ENCODE results near the gene COL25A1.
"Not testable (repeated sequence)": the region's sequence is repeated elsewhere in the genome, so short reads cannot be mapped to it uniquely, and the experiment has no call there.

The COL25A1 gene

DNA sequence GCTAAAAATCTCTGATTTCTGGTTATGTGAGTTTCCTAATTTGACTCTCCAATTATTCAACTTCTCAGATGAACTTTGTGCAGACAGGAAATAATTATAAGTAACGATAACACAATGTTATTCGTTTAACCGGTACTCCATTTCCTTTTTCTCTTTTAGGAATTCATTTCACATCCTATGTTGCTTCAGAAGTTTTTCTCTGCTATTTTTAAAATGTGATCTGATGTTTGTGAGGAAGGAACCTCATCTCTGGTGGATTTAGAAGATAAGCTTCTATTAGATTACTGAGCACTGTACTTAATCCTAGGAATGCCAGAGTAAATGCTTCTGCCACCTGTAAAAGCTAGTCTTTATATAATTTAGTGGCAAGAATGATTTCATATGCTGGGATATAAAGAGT lies 423.7 kb downstream of the COL25A1 start:
- TF ChIP-seq POLR2A (IDR thresholded peaks at IDR 0.05; ENCODE audit: extremely low read depth, insufficient read length) (no peak), MYC (IDR thresholded peaks at IDR 0.05; ENCODE audit: low read depth, low read length) (no peak)
- TF ChIP-seq, protein P1, sequence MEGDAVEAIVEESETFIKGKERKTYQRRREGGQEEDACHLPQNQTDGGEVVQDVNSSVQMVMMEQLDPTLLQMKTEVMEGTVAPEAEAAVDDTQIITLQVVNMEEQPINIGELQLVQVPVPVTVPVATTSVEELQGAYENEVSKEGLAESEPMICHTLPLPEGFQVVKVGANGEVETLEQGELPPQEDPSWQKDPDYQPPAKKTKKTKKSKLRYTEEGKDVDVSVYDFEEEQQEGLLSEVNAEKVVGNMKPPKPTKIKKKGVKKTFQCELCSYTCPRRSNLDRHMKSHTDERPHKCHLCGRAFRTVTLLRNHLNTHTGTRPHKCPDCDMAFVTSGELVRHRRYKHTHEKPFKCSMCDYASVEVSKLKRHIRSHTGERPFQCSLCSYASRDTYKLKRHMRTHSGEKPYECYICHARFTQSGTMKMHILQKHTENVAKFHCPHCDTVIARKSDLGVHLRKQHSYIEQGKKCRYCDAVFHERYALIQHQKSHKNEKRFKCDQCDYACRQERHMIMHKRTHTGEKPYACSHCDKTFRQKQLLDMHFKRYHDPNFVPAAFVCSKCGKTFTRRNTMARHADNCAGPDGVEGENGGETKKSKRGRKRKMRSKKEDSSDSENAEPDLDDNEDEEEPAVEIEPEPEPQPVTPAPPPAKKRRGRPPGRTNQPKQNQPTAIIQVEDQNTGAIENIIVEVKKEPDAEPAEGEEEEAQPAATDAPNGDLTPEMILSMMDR (IDR thresholded peaks at IDR 0.05; ENCODE audit: low read depth, low read length): no peak
- TF ChIP-seq, protein P2, sequence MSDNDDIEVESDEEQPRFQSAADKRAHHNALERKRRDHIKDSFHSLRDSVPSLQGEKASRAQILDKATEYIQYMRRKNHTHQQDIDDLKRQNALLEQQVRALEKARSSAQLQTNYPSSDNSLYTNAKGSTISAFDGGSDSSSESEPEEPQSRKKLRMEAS (IDR thresholded peaks at IDR 0.05; ENCODE audit: low read depth, low read length): no peak
- no peak for DNase-seq (ENCODE audit: low read depth)
- H3K4me3 ChIP-seq (ENCODE audit: low read depth, low read length): no peak overlapping the region

DNA sequence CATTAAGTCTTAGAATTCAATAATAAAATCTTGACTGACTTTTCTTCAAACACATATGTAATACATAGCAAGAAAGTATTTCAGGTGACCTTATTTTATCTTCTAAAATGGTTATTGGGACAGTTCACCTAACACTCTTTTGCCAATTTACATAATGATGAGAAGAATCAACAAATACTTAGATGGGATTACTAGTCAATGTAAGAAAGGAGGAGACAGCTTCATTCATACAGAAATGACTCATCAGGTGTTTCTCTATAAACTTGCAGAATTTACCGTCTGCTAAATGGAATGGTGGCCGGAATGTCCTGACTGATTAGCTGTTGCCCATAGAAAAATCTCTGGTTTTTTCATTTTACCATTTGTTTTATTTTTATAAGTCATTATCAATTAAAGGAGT lies 424.6 kb downstream of the COL25A1 start:
- no peak for DNase-seq (ENCODE audit: low read depth)
- TF ChIP-seq POLR2A (IDR thresholded peaks at IDR 0.05; ENCODE audit: extremely low read depth, insufficient read length) (no peak), MYC (IDR thresholded peaks at IDR 0.05; ENCODE audit: low read depth, low read length) (no peak)
- TF ChIP-seq, protein P1 (IDR thresholded peaks at IDR 0.05; ENCODE audit: low read depth, low read length): no peak
- TF ChIP-seq, protein P2 (IDR thresholded peaks at IDR 0.05; ENCODE audit: low read depth, low read length): no peak
- no peak overlapping the region for H3K4me3 ChIP-seq (ENCODE audit: low read depth, low read length)

DNA sequence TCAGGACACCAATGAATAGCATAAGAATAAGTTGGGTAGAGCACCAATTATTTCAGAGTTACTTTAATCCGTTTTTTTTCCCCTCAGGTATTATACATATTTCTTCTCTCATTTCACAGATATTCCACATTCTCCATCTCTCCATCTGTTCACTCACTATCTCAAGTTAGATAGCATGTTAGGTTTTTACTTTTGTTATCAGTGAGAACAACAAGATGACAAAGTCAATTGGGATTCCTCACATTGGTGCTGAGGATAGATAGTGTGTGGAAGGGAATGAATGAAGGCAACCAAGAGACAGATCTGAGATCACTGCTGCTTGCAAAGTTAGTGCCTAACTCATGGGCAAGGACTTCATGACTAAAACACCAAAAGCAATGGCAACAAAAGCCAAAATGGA lies 427.7 kb downstream of the COL25A1 start:
- H3K4me3 ChIP-seq (ENCODE audit: low read depth, low read length): no peak overlapping the region
- TF ChIP-seq POLR2A (IDR thresholded peaks at IDR 0.05; ENCODE audit: extremely low read depth, insufficient read length) (no peak), MYC (IDR thresholded peaks at IDR 0.05; ENCODE audit: low read depth, low read length) (no peak)
- TF ChIP-seq, protein P2 (IDR thresholded peaks at IDR 0.05; ENCODE audit: low read depth, low read length): no peak
- TF ChIP-seq, protein P1 (IDR thresholded peaks at IDR 0.05; ENCODE audit: low read depth, low read length): no peak
- DNase-seq (ENCODE audit: low read depth): no peak

DNA sequence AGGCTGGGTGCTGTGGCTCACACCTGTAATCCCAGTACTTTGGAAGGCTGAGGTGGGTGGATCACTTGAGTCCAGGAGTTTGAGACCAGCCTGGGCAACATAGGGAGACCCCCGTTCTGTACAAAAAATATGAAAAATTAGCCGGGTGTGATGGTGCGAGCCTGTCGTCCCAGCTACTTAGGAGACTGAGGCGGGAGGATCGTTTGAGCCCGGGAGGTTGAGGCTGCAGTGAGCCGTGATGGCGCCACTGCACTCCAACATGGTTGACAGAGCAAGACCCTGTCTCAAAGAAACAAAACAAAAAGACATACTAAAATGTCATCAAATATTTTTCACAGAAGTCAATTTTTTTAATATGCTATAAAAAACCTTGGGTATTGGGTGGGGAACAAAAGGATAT lies 432.5 kb downstream of the COL25A1 start:
- DNase-seq (ENCODE audit: low read depth); H3K4me3 ChIP-seq (ENCODE audit: low read depth, low read length): not testable (repeated sequence)

DNA sequence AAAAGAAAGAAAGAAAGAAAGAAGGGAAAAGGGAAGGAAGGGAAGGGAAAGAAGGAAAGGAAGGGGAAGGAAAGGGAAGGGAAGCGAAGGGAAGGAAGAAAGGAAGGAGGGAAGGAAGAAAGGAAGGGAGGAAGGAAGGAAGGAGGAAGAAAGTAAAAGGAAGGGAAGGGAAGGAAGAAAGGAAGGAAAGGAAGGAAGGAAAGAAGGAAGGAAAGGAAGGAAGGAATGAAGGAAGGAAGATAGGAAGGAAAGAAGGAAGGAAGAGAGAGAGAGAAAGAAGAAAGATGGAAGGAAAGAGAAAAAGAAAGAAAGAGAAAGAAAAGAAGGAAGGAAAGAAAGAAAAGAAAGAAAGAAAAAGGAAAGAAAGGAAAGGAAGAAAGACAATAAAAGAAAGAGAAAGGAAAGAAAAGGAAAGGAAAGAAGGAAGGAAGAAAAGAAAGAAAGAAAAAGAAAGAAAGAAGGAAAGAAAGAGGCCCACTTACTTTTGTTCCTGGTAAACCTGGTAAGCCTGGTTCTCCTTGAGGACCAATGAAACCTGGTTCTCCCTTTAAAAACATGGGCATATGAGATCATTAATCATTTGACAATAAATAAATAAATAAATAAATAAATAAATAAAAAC lies 433.7 kb downstream of the COL25A1 start:
- TF ChIP-seq POLR2A (IDR thresholded peaks at IDR 0.05; ENCODE audit: extremely low read depth, insufficient read length): no peak
- no peak for TF ChIP-seq MYC (IDR thresholded peaks at IDR 0.05; ENCODE audit: low read depth, low read length)
- TF ChIP-seq, protein P2 (IDR thresholded peaks at IDR 0.05; ENCODE audit: low read depth, low read length): no peak
- TF ChIP-seq, protein P1 (IDR thresholded peaks at IDR 0.05; ENCODE audit: low read depth, low read length): no peak
- H3K4me3 ChIP-seq (ENCODE audit: low read depth, low read length): no peak overlapping the region
- no peak for DNase-seq (ENCODE audit: low read depth)

DNA sequence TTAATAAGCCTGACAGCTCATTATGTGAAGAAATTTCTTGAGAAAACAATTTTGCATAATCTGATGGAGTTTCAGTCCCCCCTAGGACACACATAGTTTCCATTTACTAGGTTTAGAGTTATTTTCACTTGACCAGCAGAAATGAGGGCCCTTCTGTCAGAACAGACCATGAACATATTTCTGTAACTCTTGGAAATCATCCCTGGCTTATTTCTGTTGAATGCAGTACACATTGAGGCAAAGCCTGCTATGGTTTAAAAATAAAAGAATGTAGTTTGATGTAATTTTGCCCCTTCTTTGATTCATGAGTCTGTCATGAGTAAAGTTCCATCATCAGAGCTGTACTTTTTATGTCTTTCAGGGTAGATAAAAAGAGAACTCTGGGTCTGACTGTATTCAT lies 435.0 kb downstream of the COL25A1 start:
- no peak for DNase-seq (ENCODE audit: low read depth)
- no peak for TF ChIP-seq MYC (IDR thresholded peaks at IDR 0.05; ENCODE audit: low read depth, low read length)
- TF ChIP-seq, protein P1 (IDR thresholded peaks at IDR 0.05; ENCODE audit: low read depth, low read length): no peak
- TF ChIP-seq POLR2A (IDR thresholded peaks at IDR 0.05; ENCODE audit: extremely low read depth, insufficient read length): no peak
- TF ChIP-seq, protein P2 (IDR thresholded peaks at IDR 0.05; ENCODE audit: low read depth, low read length): no peak
- no peak overlapping the region for H3K4me3 ChIP-seq (ENCODE audit: low read depth, low read length)

Measured in NB4 (cell line).